ENCODE measurements around the gene PRCD.

The PRCD gene, protein sequence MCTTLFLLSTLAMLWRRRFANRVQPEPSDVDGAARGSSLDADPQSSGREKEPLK

DNA sequence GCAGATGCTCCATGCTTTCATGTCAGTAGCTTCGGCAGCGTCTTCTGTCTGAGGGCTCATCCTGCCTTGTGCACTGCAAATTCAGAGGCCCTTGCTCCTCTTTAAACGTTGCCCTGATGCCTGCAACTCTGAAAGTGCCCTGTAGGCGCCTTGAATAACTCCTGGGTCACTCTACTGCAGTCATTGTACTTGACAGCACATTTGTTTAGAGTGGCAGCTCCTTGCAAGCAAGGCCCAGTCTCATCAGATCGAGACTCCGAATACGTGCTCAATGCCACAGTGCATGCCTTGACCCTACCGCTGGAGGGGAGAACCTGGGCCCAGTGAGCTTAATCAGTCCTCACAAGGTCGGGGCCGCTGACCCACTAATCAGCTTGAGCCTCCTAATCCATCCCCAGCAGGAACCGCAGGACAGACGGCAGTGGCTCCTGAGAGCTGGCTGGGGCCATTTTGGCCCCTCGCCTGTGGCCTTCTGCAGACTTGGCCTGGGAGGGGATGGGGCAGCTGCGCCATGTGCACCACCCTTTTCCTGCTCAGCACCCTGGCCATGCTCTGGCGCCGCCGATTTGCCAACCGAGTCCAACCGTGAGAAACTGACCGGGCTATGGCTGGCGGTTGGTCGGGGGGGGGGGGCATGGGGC lies at the start of gene PRCD:
Gene PRCD, plus strand, starts transcription at position 414 of the 641 bp plus-strand sequence. Its CDS starts 98 bp downstream, at position 512.
- no peak within 1 kb of the TSS for H3K9ac ChIP-seq (ENCODE audit: low read length)
- no peaks in the 10 kb centered on the region for H3K36me3 ChIP-seq (ENCODE audit: control insufficient read depth, insufficient read depth, low read length)
- H3K27ac ChIP-seq (ENCODE audit: low read depth, low read length) = peak within 1 kb of the TSS; percentile 16
- H3K27me3 ChIP-seq (ENCODE audit: control insufficient read depth, insufficient read depth, low read length) = peaks cover 8% of the 10 kb centered on the region
- H3K4me1 ChIP-seq (ENCODE audit: control insufficient read depth, insufficient read depth, low read length) = peaks cover 9% of the 10 kb centered on the region
- peak within 1 kb of the TSS; percentile 51 for H3K4me3 ChIP-seq (ENCODE audit: low read length)

DNA sequence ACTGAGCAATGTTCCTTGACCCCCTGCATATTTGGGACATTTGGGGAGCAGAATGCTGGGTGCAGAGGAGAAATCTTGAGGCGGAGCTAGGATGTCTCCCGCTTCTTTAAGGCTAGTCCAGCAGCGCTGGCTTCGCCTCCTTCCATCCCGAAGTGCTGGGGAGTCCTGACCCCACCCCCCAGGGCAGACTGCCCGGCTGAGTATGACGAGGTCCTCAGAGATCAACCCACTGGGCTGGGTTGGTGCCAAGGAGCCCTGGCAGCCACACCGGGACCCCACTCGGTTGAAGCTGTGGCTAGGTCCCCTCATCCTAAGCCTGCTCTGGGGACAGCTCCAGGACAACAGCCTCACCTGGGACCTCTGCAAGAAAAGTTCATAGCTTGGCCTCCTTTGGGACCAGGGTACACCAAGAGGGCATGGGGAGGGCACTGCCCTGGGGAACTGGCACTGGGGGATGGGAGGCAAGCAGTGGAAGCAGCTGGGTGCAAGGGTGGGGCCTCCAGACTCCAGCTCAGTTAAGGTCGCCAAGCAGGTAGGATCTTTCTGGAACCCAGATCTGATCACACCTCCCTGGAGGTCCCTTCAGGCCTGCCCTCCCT lies 49.6 kb upstream of the PRCD start:
- Histone ChIP-seq H3K4me1 (ENCODE audit: control insufficient read depth, insufficient read depth, low read length) (no peaks in the 10 kb centered on the region), H3K4me3 (ENCODE audit: low read length) (no peak overlapping the region), H3K9ac (ENCODE audit: low read length) (no peak overlapping the region), H3K27ac (ENCODE audit: low read depth, low read length) (no peak overlapping the region), H3K36me3 (ENCODE audit: control insufficient read depth, insufficient read depth, low read length) (no peaks in the 10 kb centered on the region), H3K27me3 (ENCODE audit: control insufficient read depth, insufficient read depth, low read length) (no peaks in the 10 kb centered on the region)

DNA sequence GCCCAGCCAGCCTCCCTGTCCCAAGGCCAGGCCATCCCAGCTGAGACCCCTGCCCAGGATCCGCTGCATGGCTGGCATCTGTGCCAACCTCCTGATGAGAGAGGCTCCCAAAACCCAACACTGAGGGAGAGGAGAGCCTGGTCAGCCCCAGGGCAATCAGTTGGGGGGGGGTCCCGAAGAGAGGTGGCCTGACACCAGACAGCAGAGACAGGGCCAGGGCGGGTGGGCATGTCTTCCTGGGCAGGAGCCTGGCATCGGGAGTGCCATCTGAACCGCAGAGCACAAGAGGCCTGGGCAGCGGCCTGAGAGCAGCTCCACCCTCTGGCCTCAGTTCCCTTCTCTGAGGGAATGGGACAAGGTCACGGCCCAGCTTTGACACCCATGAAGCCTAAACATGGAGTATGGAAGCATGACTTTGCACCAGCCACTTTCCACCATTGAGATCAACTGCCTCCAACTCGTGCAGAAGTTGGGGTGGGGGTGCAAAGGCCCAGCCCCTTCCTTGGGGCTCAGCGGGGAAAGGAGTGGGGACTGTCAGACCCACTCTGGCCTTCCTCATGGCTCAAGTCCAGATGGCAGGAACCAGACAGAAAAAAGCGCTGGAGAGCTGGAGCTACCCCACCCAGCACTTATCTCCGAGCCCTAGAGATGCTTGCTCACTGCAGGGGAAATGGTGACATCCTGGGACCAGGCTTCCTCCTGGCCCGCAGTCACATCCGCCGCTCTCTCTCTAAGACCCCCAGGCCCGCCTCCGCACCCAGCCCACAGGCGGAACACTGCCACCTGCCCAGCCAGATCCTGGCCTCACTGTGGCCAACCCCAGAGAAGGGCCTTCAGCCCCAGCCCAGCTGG lies 48.3 kb upstream of the PRCD start:
- Histone ChIP-seq H3K27ac (ENCODE audit: low read depth, low read length) (no peak overlapping the region), H3K36me3 (ENCODE audit: control insufficient read depth, insufficient read depth, low read length) (no peaks in the 10 kb centered on the region), H3K4me1 (ENCODE audit: control insufficient read depth, insufficient read depth, low read length) (no peaks in the 10 kb centered on the region), H3K4me3 (ENCODE audit: low read length) (no peak overlapping the region), H3K27me3 (ENCODE audit: control insufficient read depth, insufficient read depth, low read length) (no peaks in the 10 kb centered on the region), H3K9ac (ENCODE audit: low read length) (no peak overlapping the region)

DNA sequence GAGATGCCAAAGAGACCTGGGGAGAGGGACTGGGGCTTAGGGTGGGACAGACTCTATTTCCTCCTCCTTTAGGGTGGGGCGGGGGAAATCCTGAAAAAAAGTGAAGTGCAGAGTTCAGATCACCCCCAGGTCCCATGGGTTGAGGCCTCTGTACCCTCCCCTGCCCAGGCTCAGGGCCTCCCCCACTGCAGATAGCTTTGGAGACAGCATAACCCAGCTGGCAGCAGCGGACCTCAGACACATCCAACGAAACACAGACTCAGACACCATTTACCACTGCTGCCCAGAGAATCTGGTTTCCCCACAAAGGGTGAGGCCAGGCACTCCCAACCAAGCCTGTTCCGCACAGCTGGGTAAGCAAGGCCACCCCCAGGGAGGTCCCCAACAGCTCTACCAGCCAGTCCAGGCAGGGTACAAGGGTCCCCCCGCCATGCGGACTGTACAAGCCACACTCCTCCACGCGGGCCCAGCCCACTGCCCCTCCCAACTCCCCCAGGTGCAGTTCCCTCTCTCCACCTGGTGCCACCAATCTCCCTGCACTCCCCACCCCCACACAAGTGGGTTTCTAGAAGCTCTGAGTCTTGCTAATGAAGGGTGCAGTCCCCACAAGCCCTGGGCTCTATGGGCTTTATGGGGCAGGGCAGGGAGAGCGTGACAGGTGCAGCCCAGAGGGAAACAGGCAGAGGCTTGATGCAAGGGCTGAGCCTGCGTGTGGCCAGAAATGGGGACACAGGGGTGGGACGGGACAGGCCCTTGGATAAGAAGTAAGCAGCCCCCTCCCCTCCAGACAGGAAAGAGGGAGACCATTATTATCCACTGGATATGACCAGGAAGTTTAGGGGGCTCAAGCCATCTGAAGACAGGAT lies 47.5 kb upstream of the PRCD start:
- H3K9ac ChIP-seq (ENCODE audit: low read length) = no peak overlapping the region
- H3K4me3 ChIP-seq (ENCODE audit: low read length) = peak overlapping the region; percentile 34
- no peaks in the 10 kb centered on the region for H3K36me3 ChIP-seq (ENCODE audit: control insufficient read depth, insufficient read depth, low read length)
- peak overlapping the region; percentile 41 for H3K27ac ChIP-seq (ENCODE audit: low read depth, low read length)
- no peaks in the 10 kb centered on the region for H3K4me1 ChIP-seq (ENCODE audit: control insufficient read depth, insufficient read depth, low read length)
- no peaks in the 10 kb centered on the region for H3K27me3 ChIP-seq (ENCODE audit: control insufficient read depth, insufficient read depth, low read length)

DNA sequence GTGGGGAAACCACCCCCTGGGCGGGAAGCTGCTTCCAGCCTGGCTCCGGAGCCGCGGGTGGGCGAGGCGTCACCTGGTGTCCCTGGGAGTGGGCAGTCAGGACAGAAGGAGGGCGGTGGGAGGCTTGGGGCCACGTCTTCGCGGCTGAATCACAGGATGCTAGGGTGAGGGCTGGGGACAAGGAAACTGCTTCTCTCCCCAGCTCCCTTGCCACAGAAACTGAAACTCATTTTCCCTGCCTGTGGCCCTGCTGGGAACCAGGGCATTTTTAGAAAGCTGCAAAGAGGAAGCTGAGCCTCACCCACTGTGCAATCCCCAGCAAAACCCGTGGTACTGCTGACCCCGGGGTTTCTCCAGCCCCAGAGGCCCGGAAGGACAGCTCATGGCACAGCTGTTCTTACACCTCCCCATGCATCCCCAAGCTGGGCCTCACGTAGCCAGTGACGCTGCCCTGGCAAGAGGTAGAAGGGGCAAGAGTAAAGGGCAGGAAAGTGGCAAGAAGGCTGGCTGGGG lies 46.8 kb upstream of the PRCD start:
- no peak overlapping the region for H3K9ac ChIP-seq (ENCODE audit: low read length)
- H3K36me3 ChIP-seq (ENCODE audit: control insufficient read depth, insufficient read depth, low read length) = no peaks in the 10 kb centered on the region
- H3K4me3 ChIP-seq (ENCODE audit: low read length) = peak overlapping the region; percentile 34
- peak overlapping the region; percentile 41 for H3K27ac ChIP-seq (ENCODE audit: low read depth, low read length)
- no peaks in the 10 kb centered on the region for H3K4me1 ChIP-seq (ENCODE audit: control insufficient read depth, insufficient read depth, low read length)
- H3K27me3 ChIP-seq (ENCODE audit: control insufficient read depth, insufficient read depth, low read length) = no peaks in the 10 kb centered on the region

DNA sequence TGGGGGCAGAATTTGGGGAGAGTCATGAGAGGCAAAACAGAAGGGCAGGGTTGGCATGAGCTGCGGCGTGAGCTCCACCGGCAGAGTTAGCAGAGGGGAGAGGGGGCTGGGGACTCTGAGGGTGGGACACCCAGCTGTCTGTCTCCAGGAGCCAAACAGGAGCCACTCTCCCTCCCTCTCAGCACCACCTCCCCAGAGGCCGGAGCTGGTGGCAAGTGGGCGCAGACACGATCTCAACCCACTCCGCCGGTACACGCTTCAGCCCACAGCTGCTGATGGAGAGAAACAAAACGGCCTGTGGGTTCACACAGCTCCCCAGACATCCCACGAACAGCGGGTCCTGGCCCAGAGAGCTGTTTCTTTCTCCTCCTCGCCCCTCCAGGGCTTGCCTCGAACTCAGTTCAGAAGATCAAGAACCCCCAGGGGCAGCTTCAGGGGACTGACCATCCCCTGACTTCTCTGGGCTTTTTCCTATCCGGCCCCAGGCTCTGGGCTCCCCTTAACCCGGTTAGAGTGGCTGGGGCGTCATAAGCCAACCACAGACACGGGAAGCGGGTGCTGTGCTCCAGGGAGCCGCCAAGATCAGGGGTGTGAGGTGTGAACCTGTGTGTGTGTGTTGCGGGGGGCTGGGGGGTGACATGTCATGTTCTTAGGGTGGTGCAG lies 46.2 kb upstream of the PRCD start:
- no peaks in the 10 kb centered on the region for H3K36me3 ChIP-seq (ENCODE audit: control insufficient read depth, insufficient read depth, low read length)
- H3K27ac ChIP-seq (ENCODE audit: low read depth, low read length) = no peak overlapping the region
- no peaks in the 10 kb centered on the region for H3K4me1 ChIP-seq (ENCODE audit: control insufficient read depth, insufficient read depth, low read length)
- no peak overlapping the region for H3K9ac ChIP-seq (ENCODE audit: low read length)
- no peaks in the 10 kb centered on the region for H3K27me3 ChIP-seq (ENCODE audit: control insufficient read depth, insufficient read depth, low read length)
- H3K4me3 ChIP-seq (ENCODE audit: low read length) = peak overlapping the region; percentile 34

DNA sequence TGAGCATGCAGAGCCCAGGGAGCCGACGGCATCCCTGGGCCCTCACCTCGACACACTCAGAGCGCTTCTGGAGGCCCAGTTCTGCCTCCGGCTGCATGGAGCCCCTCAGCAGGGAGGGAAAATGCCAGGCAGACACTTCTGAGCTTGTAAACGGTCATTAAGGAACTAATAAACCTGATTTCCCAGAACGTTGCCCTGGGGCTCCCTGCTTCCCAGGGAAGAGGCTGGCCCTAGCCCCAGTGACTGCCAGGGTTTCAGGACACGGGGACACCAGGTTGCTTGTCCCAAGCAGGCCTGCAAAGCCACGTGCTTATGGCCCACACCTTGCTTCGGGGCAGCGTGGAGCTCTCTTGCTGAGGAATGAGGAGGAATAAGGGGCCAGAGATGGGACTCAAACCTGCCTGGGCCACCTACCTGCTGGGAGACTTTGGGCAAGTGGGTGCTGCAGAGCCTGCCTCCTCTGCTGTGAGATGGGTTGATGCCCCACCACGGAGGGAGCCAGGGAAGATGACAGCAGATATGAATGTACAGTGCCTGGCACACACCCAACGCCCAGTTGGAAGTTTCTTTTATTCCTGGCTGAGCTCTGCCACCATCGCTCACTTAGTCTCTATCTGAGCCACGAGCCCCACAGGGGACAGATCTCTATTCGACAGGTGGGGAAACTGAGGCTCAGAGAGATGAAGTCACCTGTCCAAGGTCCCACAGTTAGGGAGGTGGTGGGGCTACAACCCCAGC lies 44.0 kb upstream of the PRCD start:
- Histone ChIP-seq H3K36me3 (ENCODE audit: control insufficient read depth, insufficient read depth, low read length) (no peaks in the 10 kb centered on the region), H3K9ac (ENCODE audit: low read length) (no peak overlapping the region), H3K4me3 (ENCODE audit: low read length) (no peak overlapping the region), H3K27ac (ENCODE audit: low read depth, low read length) (no peak overlapping the region), H3K27me3 (ENCODE audit: control insufficient read depth, insufficient read depth, low read length) (no peaks in the 10 kb centered on the region), H3K4me1 (ENCODE audit: control insufficient read depth, insufficient read depth, low read length) (peaks cover 3% of the 10 kb centered on the region)

DNA sequence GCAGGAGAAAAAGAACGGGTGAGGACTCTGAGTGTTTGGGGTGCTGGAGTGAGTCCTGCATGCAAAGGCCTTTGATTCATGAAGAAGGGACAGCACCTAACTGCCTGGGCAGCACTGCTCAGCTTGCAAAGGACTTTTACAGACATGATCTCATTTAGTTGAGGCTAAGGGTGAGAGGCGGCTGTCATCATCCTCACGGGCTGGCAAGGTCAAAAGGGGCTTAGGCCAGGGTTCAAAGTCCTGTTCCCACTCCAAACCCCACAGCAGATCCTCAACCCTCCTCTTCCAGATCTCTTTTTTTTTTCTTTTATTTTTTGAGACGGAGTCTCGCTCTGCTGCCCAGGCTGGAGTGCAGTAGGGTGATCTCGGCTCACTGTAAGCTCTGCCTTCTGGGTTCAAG lies 43.4 kb upstream of the PRCD start:
- Histone ChIP-seq H3K9ac (ENCODE audit: low read length) (no peak overlapping the region), H3K27me3 (ENCODE audit: control insufficient read depth, insufficient read depth, low read length) (no peaks in the 10 kb centered on the region), H3K4me1 (ENCODE audit: control insufficient read depth, insufficient read depth, low read length) (peaks cover 3% of the 10 kb centered on the region), H3K4me3 (ENCODE audit: low read length) (no peak overlapping the region), H3K36me3 (ENCODE audit: control insufficient read depth, insufficient read depth, low read length) (no peaks in the 10 kb centered on the region), H3K27ac (ENCODE audit: low read depth, low read length) (no peak overlapping the region)

DNA sequence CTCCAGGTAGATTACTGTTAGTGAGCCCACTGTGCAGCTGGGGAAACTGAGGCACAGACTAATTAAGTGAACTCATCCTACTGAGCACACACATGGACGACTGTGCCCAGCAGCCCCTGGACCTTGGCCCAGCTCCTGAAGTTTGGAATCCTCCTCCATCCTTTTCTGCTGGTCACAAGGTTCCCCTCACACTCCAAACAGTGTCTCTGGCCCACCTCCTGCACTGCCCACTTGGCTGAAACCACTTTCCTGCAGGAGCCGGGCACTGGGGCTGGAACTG lies 42.2 kb upstream of the PRCD start:
- no peak overlapping the region for H3K9ac ChIP-seq (ENCODE audit: low read length)
- H3K27me3 ChIP-seq (ENCODE audit: control insufficient read depth, insufficient read depth, low read length) = no peaks in the 10 kb centered on the region
- H3K4me1 ChIP-seq (ENCODE audit: control insufficient read depth, insufficient read depth, low read length) = peaks cover 7% of the 10 kb centered on the region
- H3K36me3 ChIP-seq (ENCODE audit: control insufficient read depth, insufficient read depth, low read length) = no peaks in the 10 kb centered on the region
- no peak overlapping the region for H3K27ac ChIP-seq (ENCODE audit: low read depth, low read length)
- H3K4me3 ChIP-seq (ENCODE audit: low read length) = no peak overlapping the region

DNA sequence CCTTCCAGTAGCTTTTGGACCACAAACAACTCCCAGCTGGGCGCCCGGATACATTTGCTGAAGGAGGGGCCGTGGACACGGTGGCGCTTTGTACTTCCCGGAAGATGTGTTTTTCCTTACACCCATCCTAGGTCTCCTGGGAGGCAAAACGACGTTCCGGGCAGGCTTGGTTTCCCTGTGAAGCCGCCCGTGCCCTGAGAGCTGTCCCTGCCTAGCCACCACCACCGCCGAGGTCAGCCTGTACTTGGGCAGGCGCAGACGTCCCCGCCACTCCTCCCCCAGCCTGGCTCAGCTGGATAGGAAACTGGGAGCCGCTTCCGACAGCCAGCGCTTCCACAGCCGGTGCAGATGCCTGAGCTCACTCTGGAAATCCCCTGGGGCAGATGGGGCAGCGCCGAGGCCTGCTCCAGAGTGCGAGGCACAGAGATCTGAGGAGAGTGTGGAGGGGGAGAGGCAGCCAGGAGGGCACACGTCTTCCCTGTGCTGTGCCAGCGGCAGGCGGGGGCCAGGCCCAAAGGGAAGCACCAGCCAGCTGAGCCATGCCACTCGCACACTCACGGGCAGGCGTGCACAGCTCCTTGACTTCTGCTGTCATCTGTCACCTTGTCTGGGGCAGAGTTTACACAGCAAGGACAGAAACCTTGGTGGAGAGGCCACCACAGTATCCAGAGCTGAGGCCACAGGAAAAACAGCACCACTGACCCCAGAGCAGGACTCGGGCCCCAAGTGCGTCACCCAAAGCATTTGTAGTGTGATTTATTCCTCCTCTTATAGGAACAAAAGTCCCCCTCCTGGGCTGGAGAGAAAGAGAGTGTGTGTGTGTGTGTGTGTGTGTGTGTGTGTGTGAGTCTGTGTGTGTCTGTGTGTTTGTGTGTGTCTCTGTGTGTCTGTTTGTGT lies 41.6 kb upstream of the PRCD start:
- no peaks in the 10 kb centered on the region for H3K27me3 ChIP-seq (ENCODE audit: control insufficient read depth, insufficient read depth, low read length)
- peak overlapping the region; percentile 1 for H3K4me3 ChIP-seq (ENCODE audit: low read length)

More for the DNA sequence above, 41.6 kb upstream of the PRCD start:
- Histone ChIP-seq H3K27ac (ENCODE audit: low read depth, low read length) (peak overlapping the region; percentile 67), H3K36me3 (ENCODE audit: control insufficient read depth, insufficient read depth, low read length) (no peaks in the 10 kb centered on the region), H3K4me1 (ENCODE audit: control insufficient read depth, insufficient read depth, low read length) (peaks cover 7% of the 10 kb centered on the region), H3K9ac (ENCODE audit: low read length) (no peak overlapping the region)
